Measurements from ENCODE around the gene THOC7. TPM values are rescaled to one million over a fixed set of nuclear protein-coding genes. Genes with fewer than 3 reads are reported as not detected.

Gene THOC7
- total RNA-seq, 1 experiment from 2014 or later: 127 TPM

DNA sequence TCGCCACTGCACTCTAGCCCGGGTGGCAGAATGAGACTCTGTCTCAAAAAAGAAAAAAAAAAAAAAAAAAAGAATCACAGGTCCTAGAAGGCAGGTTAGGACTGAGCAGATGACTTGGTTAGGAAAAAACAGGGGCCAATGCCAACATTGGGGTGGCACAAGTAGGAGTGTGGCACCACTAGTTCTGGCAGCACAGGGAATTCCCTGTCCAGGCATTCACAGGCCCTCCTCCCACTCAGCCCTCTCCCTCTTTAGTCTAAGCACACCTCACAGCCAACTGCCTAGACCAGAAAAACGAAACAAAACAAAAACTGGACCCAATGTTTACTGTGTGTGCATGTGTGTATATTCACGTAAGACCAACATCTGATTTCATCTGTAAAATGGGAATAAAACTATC lies 10.5 kb downstream of the THOC7 start:
- no peak for DNase-seq (ENCODE audit: low spot score)
- in situ Hi-C loops (cut with HindIII; ENCODE audit: low sequenced_read_pairs): no loop called here

DNA sequence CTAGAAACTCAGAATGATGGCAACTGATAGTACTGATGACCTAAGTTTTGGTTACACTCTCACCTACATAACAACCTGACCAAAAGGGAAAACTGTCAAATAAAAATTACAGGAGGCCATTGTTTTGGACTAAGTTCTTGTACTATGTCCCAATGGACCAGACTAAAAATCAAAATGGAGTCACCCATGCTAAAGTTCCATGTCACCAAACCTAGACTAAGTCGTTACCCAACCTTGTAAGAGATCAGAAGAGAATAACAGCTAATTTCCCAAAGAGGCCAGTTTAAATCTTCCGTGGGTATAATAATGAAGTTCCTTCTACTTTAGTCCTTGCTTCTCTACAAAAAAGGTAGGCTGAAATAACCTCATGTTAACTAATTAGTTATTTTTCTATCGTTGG lies 12.3 kb downstream of the THOC7 start:
- in situ Hi-C loops (cut with HindIII; ENCODE audit: low sequenced_read_pairs): no loop called here
- DNase-seq (ENCODE audit: low spot score): no peak

- DNase-seq (ENCODE audit: low spot score): no peak
- in situ Hi-C loops (cut with HindIII; ENCODE audit: low sequenced_read_pairs): no loop called here
These were observed 14.4 kb downstream of the THOC7 start for GRCh38 chr3:63849175-63849574.

DNA sequence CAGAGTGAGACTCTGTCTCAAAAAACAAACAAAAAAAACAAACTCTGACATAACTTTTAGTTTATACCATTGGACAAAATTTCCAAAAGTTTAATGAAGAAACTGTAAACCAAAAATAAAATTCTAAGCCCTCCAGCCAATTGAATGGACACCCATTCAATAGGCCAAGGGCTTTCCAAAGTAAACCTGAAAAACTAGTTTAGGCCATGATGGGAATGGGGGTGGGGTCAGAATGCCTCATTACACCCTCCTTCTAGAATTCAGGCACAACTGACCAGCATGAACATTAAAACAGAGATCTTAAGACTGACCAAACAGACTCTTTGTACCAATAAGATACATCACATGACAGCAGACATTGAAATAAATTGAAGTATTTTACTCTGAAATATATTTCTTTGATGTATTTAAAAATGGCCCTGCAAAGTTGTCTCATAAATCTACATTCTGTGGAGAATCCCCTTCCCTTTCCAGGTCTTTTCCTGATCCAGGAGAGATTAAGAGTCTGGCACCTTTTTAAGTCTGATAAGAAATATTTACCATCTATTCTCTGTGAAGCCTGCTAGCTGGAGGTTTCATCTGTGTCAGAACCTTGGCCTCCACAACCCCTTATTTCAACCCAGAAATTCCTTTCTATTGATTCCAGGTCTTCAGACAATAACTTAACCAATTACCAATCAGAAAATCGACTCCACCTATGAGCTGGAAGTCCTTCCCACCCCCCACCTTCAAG lies 15.7 kb downstream of the THOC7 start:
- in situ Hi-C loops (cut with HindIII; ENCODE audit: low sequenced_read_pairs): no loop called here

DNA sequence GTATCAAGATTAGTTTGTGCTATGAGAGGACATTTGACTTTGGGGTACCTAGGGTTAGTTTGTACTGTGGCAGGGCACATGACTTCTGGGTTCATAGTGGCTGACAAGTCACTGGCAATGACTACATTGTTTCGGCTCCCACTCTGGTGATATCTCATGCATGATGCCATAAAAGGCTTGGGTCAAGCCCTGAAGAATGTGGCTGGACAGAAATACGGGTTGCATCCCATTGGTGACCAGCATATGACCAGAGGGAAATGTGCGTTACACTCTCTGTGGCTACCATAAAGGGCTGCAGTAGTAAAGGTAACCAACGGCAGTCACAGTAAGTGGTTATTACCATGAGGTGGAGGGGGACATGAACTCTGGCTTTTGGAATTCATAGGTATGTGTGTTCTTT lies 18.4 kb downstream of the THOC7 start:
- DNase-seq (ENCODE audit: low spot score): no peak
- in situ Hi-C loops (cut with HindIII; ENCODE audit: low sequenced_read_pairs): no loop called here

More for the DNA sequence above, 15.7 kb downstream of the THOC7 start:
- no peak for DNase-seq (ENCODE audit: low spot score)

DNA sequence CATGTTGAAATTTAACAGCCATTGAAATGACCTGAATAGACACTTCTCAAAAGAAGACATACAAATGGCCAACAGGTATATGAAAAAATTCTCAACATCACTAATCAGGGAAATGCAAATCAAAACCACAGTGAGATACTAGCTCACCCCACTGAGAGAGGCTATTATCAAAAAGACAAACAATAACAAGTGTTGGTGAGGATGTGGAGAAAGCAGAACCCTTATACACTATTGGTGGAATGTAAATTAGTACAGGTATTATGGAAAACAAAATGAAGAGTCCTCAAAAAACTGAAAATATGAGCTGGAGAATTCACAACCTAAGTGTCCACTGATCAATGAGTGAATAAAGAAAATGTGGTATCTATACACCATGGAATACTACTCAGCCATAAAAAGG lies 21.5 kb downstream of the THOC7 start:
- DNase-seq (ENCODE audit: low spot score): no peak
- in situ Hi-C loops (cut with HindIII; ENCODE audit: low sequenced_read_pairs): no loop called here

- in situ Hi-C loops (cut with HindIII; ENCODE audit: low sequenced_read_pairs): no loop called here
- DNase-seq (ENCODE audit: low spot score): no peak
These were observed 21.9 kb downstream of the THOC7 start for GRCh38 chr3:63841704-63842103.

DNA sequence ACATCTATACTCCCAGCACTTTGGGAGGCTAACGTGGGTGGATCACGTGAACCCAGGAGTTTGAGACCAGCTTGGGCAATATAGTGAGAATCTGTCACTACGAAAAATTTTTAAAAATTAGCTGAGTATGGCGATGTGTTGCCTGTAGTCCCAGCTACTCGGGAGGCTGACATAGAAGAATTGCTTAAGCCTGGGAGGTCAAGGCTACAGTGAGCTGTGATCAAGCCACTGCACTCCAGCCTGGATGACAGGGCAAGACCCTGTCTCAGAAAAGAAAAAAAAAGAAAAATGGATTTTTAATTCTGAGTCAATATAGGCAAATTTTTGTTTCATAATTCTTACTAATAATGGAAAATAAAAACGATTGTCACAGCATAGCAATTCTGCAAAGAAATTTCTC lies 31.2 kb downstream of the THOC7 start:
- DNase-seq (ENCODE audit: low spot score): no peak
- in situ Hi-C loops (cut with HindIII; ENCODE audit: low sequenced_read_pairs): no loop called here

- DNase-seq (ENCODE audit: low spot score): no peak
- in situ Hi-C loops (cut with HindIII; ENCODE audit: low sequenced_read_pairs): no loop called here
These were observed 33.1 kb downstream of the THOC7 start for GRCh38 chr3:63830526-63830925.

GRCh38 chr3:63824309-63824708 lies 39.3 kb downstream of the THOC7 start:
- in situ Hi-C loops (cut with HindIII; ENCODE audit: low sequenced_read_pairs): no loop called here
- no peak for DNase-seq (ENCODE audit: low spot score)

GRCh38 chr3:63819151-63819398 lies 44.5 kb downstream of the THOC7 start, which contains the start of gene C3orf49:
TSS of gene C3orf49 (plus strand) at chr3:63819299. CDS start at chr3:63819472, 173 bp downstream.
- DNase-seq (ENCODE audit: low spot score): no peak
- in situ Hi-C loops (cut with HindIII; ENCODE audit: low sequenced_read_pairs): no loop called here

GRCh38 chr3:63818282-63819150 lies 45.1 kb downstream of the THOC7 start:
- in situ Hi-C loops (cut with HindIII; ENCODE audit: low sequenced_read_pairs): no loop called here
- peak; percentile 83 for DNase-seq (ENCODE audit: low spot score)

- in situ Hi-C loops (cut with HindIII; ENCODE audit: low sequenced_read_pairs): no loop called here
- no peak for DNase-seq (ENCODE audit: low spot score)
These were observed 46.4 kb downstream of the THOC7 start for GRCh38 chr3:63817225-63817624.

DNA sequence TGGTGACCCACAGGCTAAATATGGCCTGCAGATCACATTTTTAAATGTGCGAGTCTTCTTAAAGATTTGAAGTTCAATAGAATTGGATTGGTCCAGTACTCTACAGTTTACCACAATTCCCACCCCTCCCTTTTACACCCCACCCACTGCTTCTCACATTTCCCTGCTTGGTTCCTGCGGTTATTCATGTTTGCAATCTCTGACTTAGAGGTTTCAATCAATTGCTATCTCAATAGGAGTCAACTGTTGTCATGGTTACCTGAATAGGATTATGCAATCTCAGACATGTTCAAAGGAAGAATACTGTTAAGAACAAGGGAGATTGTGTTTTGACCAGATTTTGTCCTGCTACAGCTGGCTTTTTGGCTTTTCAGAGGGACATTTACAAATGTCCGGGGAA lies 49.4 kb downstream of the THOC7 start:
- in situ Hi-C loops (cut with HindIII; ENCODE audit: low sequenced_read_pairs): no loop called here

DNA sequence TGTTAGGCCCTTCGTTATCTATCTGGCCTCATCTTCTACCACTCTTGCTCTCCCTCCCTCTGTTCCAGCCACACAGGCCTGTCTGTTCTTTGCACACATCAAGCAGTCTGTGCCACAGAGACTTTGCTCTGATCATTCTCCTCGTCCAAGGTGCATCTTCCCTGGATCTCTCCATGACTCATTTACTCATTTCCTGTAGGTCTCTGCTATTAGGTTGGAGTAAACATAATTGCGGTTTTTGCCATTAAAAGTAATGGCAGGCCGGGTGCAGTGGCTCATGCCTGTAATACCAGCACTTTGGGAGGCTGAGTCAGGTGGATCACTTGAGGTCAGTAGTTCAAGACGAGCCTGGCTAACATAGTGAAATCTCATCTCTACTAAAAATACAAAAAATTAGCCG lies 54.0 kb downstream of the THOC7 start:
- in situ Hi-C loops (cut with HindIII; ENCODE audit: low sequenced_read_pairs): no loop called here

More for the DNA sequence above, 49.4 kb downstream of the THOC7 start:
- no peak for DNase-seq (ENCODE audit: low spot score)

GRCh38 chr3:63808633-63809032 lies 55.0 kb downstream of the THOC7 start:
- in situ Hi-C loops (cut with HindIII; ENCODE audit: low sequenced_read_pairs): no loop called here
- DNase-seq (ENCODE audit: low spot score): no peak

More for the DNA sequence above, 54.0 kb downstream of the THOC7 start:
- DNase-seq (ENCODE audit: low spot score): no peak

DNA sequence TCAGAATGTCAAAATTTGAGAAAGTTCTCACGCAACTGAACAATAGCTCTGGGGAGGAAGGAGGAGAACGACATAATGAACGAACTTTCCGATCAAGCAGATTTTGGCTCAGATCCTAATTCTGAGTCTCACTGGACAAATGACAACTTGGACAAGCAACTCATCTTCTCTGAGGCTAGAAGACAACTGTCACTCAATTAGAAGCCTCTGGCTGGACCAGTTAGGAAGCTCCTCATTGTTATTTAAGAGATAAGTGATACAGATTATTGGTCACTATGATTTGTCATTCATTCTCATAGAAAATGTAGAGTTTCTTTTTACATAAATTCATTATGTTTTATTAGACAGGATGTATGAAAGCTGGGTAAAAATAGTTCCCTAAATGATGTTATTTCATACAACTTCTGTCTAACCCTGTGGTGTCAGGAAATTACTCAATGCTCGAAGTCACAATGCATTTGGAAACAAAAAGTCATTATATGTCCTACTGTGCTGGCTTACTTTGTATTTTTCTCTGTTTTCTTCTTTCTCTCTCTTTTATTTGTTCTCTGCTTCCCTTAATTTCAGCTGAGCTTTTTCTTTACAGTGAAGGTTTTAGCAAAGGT lies 55.5 kb downstream of the THOC7 start:
- in situ Hi-C loops (cut with HindIII; ENCODE audit: low sequenced_read_pairs): no loop called here
- no peak for DNase-seq (ENCODE audit: low spot score)

DNA sequence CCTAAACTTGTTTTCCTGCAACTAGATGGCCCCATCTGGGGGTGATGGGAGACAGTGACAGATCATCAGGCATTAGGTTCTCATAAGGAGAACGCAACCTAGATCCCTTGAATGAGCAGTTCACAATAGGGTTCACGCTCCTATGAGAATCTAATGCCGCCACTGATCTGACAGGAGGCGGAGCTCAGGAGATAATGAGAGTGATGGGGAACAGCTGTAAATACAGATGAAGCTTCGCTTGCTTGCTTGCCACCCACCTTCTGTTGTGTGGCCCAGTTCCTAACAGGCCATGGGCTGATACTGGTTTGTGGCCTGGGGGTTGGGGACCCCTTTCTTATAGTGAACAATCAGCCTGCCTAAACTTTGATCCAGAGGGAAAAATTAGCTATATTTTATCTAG lies 59.7 kb downstream of the THOC7 start:
- in situ Hi-C loops (cut with HindIII; ENCODE audit: low sequenced_read_pairs): no loop called here
- no peak for DNase-seq (ENCODE audit: low spot score)

GRCh38 chr3:63800097-63800496 lies 63.5 kb downstream of the THOC7 start:
- in situ Hi-C loops (cut with HindIII; ENCODE audit: low sequenced_read_pairs): no loop called here

DNA sequence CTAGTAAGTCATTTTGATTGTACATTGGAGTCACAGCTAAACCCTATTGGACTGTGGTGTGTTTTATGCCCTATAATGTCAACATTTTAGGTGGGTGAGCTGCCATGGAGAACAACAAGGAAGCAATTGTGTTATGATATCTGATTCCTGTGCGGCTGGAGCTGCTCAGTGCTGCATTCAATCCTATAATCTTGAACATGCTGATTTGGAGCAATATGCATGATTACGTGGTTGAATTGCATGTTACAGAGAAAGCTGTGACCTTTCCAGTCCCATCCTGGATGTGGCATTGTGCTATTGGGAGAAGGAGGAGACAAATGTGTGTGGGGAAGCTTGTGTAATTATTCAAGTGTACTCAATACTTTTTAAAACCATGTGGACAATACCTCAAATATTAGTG lies 64.7 kb downstream of the THOC7 start:
- in situ Hi-C loops (cut with HindIII; ENCODE audit: low sequenced_read_pairs): no loop called here
- DNase-seq (ENCODE audit: low spot score): no peak

More at GRCh38 chr3:63800097-63800496, 63.5 kb downstream of the THOC7 start:
- DNase-seq (ENCODE audit: low spot score): no peak

Data from G401 (cell line).